ENCODE measurements around the gene GPN3. TPM values are rescaled to one million over a fixed set of nuclear protein-coding genes. Genes with fewer than 3 reads are reported as not detected.

GPN3 gene
- total and polyA plus RNA-seq, 10 donors = 11.6 to 29.9 (median 19.3) TPM

DNA sequence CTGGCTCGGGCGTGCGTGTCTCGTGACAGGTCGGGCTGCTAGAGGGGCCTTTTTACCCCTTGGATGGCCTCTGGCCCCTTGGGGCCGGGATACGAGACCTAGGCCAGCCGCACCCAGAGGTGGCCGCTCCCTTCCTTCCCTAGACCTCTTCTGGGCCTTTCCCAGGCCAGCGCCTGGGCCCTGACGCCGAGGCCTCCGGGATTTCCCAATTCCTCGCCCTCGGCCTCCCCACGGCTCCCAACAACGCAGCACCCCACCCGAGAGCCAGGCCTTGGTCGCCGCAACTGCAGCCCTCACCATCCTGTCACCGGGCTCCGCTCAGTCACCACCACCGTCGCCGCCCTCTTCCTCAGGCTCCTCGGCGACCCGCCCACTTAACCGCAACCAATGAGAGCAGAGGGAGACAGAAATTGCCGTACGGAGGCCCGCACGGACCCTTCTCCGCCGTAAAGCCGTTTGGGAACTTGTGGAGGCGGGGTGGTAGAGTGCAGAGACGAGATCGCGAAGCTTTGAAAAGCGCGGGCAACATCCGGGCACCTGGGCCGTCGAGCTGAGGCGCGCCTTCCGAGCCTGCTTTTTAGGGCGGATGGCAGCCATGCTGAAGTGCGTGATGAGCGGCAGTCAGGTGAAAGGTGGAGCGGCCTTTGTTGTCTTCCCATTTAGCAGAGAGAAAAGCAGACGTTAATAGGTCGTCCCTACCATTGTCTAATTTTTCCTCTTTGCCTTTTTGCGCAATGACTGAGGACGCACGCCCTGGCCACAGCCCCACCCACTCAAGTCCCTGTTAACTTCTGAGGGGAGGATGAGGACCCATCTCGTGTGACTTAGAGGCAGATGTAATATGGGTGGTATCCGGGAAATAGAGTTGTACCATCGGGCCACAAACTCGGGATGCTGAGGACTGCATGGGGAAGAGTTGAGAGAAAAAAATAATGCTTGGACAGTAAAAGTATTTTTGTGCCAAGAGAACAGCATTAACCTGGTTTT lies 34.0 kb upstream of the GPN3 start, which contains the start of the genes RAD9B and VPS29:
Gene RAD9B, plus strand, starts transcription at position 580 of the 987 bp plus-strand sequence. Its CDS starts 7 bp downstream, at position 587.
Gene VPS29, minus strand, starts transcription at position 360 of the 987 bp plus-strand sequence. Its CDS starts 60 bp downstream, at position 300.
- Histone ChIP-seq H3K4me1 (peaks cover 24 to 53% (median 42%) of the 10 kb centered on the region in 6 donors), H3K4me3 (peak within 1 kb of the TSS; percentile 58 to 98 (median 93)), H3K27ac (peak within 1 kb of the TSS; percentile 90 to 99 (median 96)), H3K27me3 (replicated peaks in 1 of 7) (no peaks in the 10 kb centered on the region), H3K9me3 (no peaks in the 10 kb centered on the region), H3K36me3 (peaks cover 0 to 12% (median 0%) of the 10 kb centered on the region in 6 donors)
- TF ChIP-seq, protein P1, sequence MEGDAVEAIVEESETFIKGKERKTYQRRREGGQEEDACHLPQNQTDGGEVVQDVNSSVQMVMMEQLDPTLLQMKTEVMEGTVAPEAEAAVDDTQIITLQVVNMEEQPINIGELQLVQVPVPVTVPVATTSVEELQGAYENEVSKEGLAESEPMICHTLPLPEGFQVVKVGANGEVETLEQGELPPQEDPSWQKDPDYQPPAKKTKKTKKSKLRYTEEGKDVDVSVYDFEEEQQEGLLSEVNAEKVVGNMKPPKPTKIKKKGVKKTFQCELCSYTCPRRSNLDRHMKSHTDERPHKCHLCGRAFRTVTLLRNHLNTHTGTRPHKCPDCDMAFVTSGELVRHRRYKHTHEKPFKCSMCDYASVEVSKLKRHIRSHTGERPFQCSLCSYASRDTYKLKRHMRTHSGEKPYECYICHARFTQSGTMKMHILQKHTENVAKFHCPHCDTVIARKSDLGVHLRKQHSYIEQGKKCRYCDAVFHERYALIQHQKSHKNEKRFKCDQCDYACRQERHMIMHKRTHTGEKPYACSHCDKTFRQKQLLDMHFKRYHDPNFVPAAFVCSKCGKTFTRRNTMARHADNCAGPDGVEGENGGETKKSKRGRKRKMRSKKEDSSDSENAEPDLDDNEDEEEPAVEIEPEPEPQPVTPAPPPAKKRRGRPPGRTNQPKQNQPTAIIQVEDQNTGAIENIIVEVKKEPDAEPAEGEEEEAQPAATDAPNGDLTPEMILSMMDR (IDR thresholded peaks at IDR 0.05 in 8 of 11, conservative IDR thresholded peaks at IDR 0.05 in 3 of 11) = peak in 4 of 11 experiments; percentile 1 to 28 (median 20)
- peak; percentile 99 for TF ChIP-seq POLR2AphosphoS5 (IDR thresholded peaks at IDR 0.05)
- TF ChIP-seq POLR2A (IDR thresholded peaks at IDR 0.05) = peak; percentile 68 to 84 (median 79)
- intact Hi-C loops (cut with DNase I; ENCODE audit: low total_unique reads) = loop anchor here (10.0 kb wide), 1 partner anchor 47 kb away; the partner anchor contains the start of gene ARPC3
- DNase-seq = peak; percentile 99
- 5 to 8% (median 7%) methylated on average over 55 to 61 of the region's 61 CpGs for WGBS, 5 donors

DNA sequence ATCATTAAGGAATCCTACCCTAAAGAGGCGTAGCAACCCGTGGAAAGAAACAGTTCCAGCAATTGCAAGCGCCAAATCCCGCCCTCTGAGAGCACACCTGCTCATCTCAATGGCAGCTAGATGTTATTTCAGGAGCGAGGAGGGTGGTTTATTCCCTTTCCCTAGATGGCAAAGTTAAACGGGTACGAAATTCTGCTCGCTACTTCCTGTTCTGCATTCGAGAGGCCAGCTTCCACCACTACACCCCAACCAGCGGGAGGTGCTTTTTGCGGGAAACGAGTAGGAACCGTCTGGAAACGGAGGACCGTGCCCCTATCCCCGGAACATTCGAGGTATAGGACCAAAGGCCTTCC lies 33.3 kb upstream of the GPN3 start:
- Histone ChIP-seq H3K9me3 (no peaks in the 10 kb centered on the region), H3K27ac (peak overlapping the region; percentile 90 to 99 (median 96)), H3K4me3 (peak overlapping the region; percentile 58 to 98 (median 93)), H3K36me3 (peaks cover 0 to 14% (median 1%) of the 10 kb centered on the region in 6 donors), H3K27me3 (replicated peaks in 1 of 7) (no peaks in the 10 kb centered on the region), H3K4me1 (peaks cover 24 to 57% (median 42%) of the 10 kb centered on the region in 6 donors)
- no peak for TF ChIP-seq POLR2AphosphoS5 (IDR thresholded peaks at IDR 0.05)
- TF ChIP-seq, protein P1 (IDR thresholded peaks at IDR 0.05 in 8 of 11, conservative IDR thresholded peaks at IDR 0.05 in 3 of 11) = peak in 1 of 11 experiments; percentile 5
- intact Hi-C loops (cut with DNase I; ENCODE audit: low total_unique reads) = loop anchor here (10.0 kb wide), 1 partner anchor 47 kb away; the partner anchor contains the start of gene ARPC3
- WGBS, 5 donors = 0 to 1% (median 1%) methylated on average over 8 to 17 of the region's 17 CpGs
- DNase-seq = no peak

DNA sequence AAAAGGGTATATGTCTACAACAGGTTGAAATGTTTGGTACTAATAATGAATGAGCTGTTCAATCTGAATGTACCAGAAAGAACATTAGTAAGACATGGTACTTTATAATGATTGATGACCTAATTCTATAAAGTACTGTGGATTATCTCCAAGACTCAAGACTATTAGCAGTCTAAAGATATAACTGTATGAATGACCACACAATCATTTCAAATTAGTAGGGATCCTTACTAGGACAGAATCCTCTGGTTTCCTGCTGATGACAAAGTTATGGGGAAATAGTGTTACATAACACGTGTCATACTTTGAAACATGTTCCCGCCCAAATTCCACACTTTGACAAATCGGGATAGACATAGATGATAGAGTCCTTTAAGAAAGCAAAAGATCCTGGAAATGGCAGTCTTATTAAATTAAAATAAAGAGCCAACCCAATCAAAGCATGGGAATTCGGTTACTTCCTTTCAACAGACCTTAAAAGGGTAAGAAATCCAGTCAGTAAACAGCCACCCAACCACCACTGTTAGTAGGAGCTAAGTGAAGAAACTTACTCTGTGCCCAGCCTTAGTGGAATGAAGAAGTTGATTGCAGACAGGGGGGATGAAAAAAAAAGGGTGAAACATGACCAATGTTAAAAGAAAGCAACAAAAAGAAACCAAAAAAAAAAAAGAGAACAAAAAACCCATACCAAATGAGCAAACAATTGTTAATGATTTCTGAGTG lies 31.1 kb upstream of the GPN3 start:
- H3K9me3 ChIP-seq = no peaks in the 10 kb centered on the region
- 30 to 66% (median 53%) methylated on average over 4 of the region's 4 CpGs for WGBS, 5 donors
- H3K4me1 ChIP-seq = peaks cover 24 to 57% (median 42%) of the 10 kb centered on the region in 6 donors
- H3K4me3 ChIP-seq = no peak overlapping the region
- DNase-seq = no peak
- H3K27ac ChIP-seq = peak overlapping the region in 7 of 8 donors; percentile 18 to 99 (median 42)
- no peaks in the 10 kb centered on the region for H3K27me3 ChIP-seq (replicated peaks in 1 of 7)
- intact Hi-C loops (cut with DNase I; ENCODE audit: low total_unique reads) = no loop called here
- H3K36me3 ChIP-seq = peaks cover 0 to 36% (median 19%) of the 10 kb centered on the region in 6 donors
- TF ChIP-seq, protein P1 (IDR thresholded peaks at IDR 0.05 in 8 of 11, conservative IDR thresholded peaks at IDR 0.05 in 3 of 11) = no peak
- TF ChIP-seq POLR2A (IDR thresholded peaks at IDR 0.05) (no peak), POLR2AphosphoS5 (IDR thresholded peaks at IDR 0.05) (no peak)

All from spleen (tissue), 11 donors.